ENCODE data around the gene SYT12.

Gene SYT12

DNA sequence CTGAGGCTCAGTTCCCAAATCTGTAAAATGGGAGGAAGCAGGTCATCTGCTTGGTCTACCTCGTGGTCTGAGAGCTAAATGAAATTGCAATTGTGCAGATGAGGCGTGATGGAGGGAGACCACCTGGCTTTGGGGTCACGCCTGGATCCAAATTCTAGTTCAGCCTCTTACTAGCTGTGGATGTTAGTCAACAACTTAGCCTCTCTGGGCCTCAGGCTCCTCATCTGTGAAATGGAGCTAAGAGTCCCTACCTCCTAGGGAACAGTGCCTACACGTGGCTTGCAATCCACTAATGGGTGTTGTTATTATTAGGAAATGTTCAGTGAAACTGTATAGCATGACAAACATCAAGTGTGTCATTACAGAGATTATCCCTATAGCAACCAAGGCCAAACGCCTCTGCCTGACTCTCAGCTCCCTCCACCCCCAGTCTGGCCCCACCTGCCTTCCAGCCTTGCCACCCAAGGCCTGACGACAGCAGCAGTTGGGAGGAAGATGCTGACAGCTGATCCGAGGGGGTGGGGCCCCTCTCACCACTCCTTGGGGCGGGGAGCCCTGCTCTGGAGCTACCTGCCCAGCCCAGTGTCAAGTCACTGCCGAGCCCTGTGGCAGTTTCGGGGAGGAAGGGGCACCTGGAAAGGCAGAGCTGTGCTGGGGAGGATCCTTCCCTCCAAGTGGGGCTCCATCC lies 32.0 kb downstream of the SYT12 start:
- Histone ChIP-seq H4K20me1 (ENCODE audit: low read depth, low read length) (no peaks in the 10 kb centered on the region), H3F3A (ENCODE audit: insufficient read depth) (no peaks in the 10 kb centered on the region), H2AFZ (ENCODE audit: low read depth, low read length, severe bottlenecking) (no peak overlapping the region), H3K4me3 (ENCODE audit: insufficient read depth, low read length, poor library complexity, severe bottlenecking) (no peak overlapping the region), H3K9ac (ENCODE audit: low read length) (no peak overlapping the region), H3K9me3 (ENCODE audit: insufficient read depth, low read length) (no peaks in the 10 kb centered on the region), H3K79me2 (ENCODE audit: insufficient read depth, low read length) (no peaks in the 10 kb centered on the region), H3K9me2 (replicated peaks; ENCODE audit: insufficient read depth, low read length) (no peaks in the 10 kb centered on the region), H3K4me2 (ENCODE audit: low read depth, low read length, poor library complexity, severe bottlenecking) (no peak overlapping the region), H3K27ac (ENCODE audit: low read depth, low read length) (no peak overlapping the region), H3K36me3 (ENCODE audit: low read length) (no peaks in the 10 kb centered on the region), H3K27me3 (ENCODE audit: low read length) (no peaks in the 10 kb centered on the region)
- TF ChIP-seq, protein P1, sequence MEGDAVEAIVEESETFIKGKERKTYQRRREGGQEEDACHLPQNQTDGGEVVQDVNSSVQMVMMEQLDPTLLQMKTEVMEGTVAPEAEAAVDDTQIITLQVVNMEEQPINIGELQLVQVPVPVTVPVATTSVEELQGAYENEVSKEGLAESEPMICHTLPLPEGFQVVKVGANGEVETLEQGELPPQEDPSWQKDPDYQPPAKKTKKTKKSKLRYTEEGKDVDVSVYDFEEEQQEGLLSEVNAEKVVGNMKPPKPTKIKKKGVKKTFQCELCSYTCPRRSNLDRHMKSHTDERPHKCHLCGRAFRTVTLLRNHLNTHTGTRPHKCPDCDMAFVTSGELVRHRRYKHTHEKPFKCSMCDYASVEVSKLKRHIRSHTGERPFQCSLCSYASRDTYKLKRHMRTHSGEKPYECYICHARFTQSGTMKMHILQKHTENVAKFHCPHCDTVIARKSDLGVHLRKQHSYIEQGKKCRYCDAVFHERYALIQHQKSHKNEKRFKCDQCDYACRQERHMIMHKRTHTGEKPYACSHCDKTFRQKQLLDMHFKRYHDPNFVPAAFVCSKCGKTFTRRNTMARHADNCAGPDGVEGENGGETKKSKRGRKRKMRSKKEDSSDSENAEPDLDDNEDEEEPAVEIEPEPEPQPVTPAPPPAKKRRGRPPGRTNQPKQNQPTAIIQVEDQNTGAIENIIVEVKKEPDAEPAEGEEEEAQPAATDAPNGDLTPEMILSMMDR (IDR thresholded peaks at IDR 0.05; ENCODE audit: insufficient read depth, low read length, poor library complexity, severe bottlenecking) = no peak
- TF ChIP-seq EZH2phosphoT487 (conservative IDR thresholded peaks at IDR 0.05; ENCODE audit: low read length) = no peak

DNA sequence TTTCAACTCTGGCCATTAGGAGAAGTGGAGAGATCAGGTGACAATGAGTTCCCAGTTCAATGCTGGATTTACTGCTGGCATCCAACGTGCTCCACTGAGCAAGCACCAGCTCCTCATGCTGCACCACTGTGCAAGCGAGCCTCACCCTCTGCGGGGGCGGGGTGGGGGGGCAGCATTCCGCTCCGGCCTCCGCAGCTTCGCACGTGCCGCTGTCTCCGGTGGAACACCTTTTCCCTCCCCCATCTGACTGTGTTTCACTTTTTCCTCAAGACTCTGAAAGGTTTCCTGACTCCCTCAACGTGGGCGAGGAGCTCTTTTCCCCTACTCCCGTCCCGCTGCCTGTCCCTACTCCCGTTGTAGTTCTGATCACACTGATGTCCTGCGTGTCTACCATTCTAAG lies 32.9 kb downstream of the SYT12 start:
- no peaks in the 10 kb centered on the region for H3K9me3 ChIP-seq (ENCODE audit: insufficient read depth, low read length)
- H3F3A ChIP-seq (ENCODE audit: insufficient read depth) = no peaks in the 10 kb centered on the region
- TF ChIP-seq, protein P1 (IDR thresholded peaks at IDR 0.05; ENCODE audit: insufficient read depth, low read length, poor library complexity, severe bottlenecking) = no peak
- TF ChIP-seq EZH2phosphoT487 (conservative IDR thresholded peaks at IDR 0.05; ENCODE audit: low read length) = no peak
- H4K20me1 ChIP-seq (ENCODE audit: low read depth, low read length) = no peaks in the 10 kb centered on the region
- H2AFZ ChIP-seq (ENCODE audit: low read depth, low read length, severe bottlenecking) = no peak overlapping the region
- H3K27me3 ChIP-seq (ENCODE audit: low read length) = no peaks in the 10 kb centered on the region
- H3K79me2 ChIP-seq (ENCODE audit: insufficient read depth, low read length) = no peaks in the 10 kb centered on the region
- no peaks in the 10 kb centered on the region for H3K36me3 ChIP-seq (ENCODE audit: low read length)
- no peaks in the 10 kb centered on the region for H3K9me2 ChIP-seq (replicated peaks; ENCODE audit: insufficient read depth, low read length)
- no peak overlapping the region for H3K4me2 ChIP-seq (ENCODE audit: low read depth, low read length, poor library complexity, severe bottlenecking)
- no peak overlapping the region for H3K27ac ChIP-seq (ENCODE audit: low read depth, low read length)
- H3K9ac ChIP-seq (ENCODE audit: low read length) = no peak overlapping the region
- no peak overlapping the region for H3K4me3 ChIP-seq (ENCODE audit: insufficient read depth, low read length, poor library complexity, severe bottlenecking)

DNA sequence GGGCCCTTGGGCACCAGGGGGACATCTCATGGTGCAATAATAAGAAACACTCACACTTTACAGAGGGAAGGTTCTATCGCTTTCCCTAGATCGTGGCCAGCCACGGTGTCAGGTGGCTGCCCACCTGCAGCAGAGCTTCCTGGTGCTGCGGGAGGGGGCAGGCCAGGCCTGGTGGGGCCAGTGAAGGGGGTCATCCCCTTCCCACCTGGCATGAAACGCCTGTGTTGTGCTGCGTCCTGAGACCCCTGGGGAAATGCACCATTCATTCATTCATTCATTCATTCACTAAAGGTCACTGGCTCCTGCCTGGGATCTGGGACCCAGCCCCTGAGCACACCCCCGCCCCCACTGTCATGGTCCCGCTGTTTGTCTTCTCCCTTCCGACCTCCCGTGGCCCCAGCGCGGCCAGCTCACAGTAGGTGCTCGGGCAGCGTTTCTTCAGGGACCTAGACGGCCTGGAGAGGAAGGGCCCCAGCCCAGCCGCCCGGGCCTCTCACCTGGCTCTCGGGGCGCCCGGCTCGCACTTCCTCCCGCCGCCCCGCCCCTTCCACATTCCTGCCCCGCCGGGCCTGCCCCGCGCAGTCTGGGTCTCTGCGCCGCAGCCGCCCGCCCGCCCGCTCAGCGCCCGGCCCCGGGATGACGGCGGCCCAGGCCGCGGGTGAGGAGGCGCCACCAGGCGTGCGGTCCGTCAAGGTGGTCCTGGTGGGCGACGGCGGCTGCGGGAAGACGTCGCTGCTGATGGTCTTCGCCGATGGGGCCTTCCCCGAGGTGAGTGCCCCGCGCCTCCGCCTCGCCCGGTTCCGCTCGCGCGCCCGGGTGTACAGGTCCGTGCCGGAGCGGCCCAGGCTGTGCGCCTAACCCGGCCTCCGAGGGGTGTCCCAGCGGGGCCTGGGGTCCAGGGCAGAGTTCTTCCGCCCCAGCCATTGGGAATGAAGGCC lies 33.6 kb downstream of the SYT12 start, which contains the start of gene RHOD:
Gene RHOD (plus strand): TSS at position 581 of the 938 bp plus-strand sequence. CDS start 56 bp downstream, at position 637.
- no peak within 1 kb of the TSS for H3K4me3 ChIP-seq (ENCODE audit: insufficient read depth, low read length, poor library complexity, severe bottlenecking)
- no peaks in the 10 kb centered on the region for H3F3A ChIP-seq (ENCODE audit: insufficient read depth)
- no peaks in the 10 kb centered on the region for H3K36me3 ChIP-seq (ENCODE audit: low read length)
- H3K27ac ChIP-seq (ENCODE audit: low read depth, low read length) = no peak within 1 kb of the TSS
- no peaks in the 10 kb centered on the region for H4K20me1 ChIP-seq (ENCODE audit: low read depth, low read length)
- H3K27me3 ChIP-seq (ENCODE audit: low read length) = no peaks in the 10 kb centered on the region
- H3K9me2 ChIP-seq (replicated peaks; ENCODE audit: insufficient read depth, low read length) = no peaks in the 10 kb centered on the region
- H2AFZ ChIP-seq (ENCODE audit: low read depth, low read length, severe bottlenecking) = no peak within 1 kb of the TSS
- no peaks in the 10 kb centered on the region for H3K79me2 ChIP-seq (ENCODE audit: insufficient read depth, low read length)
- TF ChIP-seq, protein P1 (IDR thresholded peaks at IDR 0.05; ENCODE audit: insufficient read depth, low read length, poor library complexity, severe bottlenecking) = no peak
- TF ChIP-seq EZH2phosphoT487 (conservative IDR thresholded peaks at IDR 0.05; ENCODE audit: low read length) = no peak
- no peak within 1 kb of the TSS for H3K4me2 ChIP-seq (ENCODE audit: low read depth, low read length, poor library complexity, severe bottlenecking)
- no peaks in the 10 kb centered on the region for H3K9me3 ChIP-seq (ENCODE audit: insufficient read depth, low read length)
- H3K9ac ChIP-seq (ENCODE audit: low read length) = no peak within 1 kb of the TSS

Measured in SU-DHL-6 (cell line).